Nephron progenitor cell (in vitro differentiated cells): ENCODE data around the gene AICDA.

ENCODE experiments used
- DNase-seq: peaks from one replicate; pipeline ENCODE4 v3.0.0; 2021
- H3K27ac Mint-ChIP-seq: 2 replicates; pipeline ENCODE4 v1.8.0; 2021; ENCODE audit warnings: mild to moderate bottlenecking, moderate library complexity, mixed read lengths
- H3K27me3 Mint-ChIP-seq: 2 replicates; pipeline ENCODE4 v1.8.0; 2021; ENCODE audit warnings: mild to moderate bottlenecking, low read depth, mixed read lengths; ENCODE audit not compliant: poor library complexity
- H3K36me3 Mint-ChIP-seq: 2 replicates; pipeline ENCODE4 v1.8.0; 2021; ENCODE audit warnings: low read depth, mixed read lengths
- H3K4me1 Mint-ChIP-seq: 2 replicates; pipeline ENCODE4 v1.8.0; 2021; ENCODE audit warnings: mixed read lengths
- H3K4me3 Mint-ChIP-seq: 2 replicates; pipeline ENCODE4 v1.8.0; 2021; ENCODE audit warnings: mild to moderate bottlenecking, moderate library complexity, mixed read lengths
- H3K9me3 Mint-ChIP-seq: 2 replicates; pipeline ENCODE4 v1.8.0; 2021; ENCODE audit warnings: mild to moderate bottlenecking, moderate library complexity, mixed read lengths
- CTCF ChIP-seq: fragments of 200-600 bp; sonication (generic); IDR thresholded peaks from 2 replicates; pipeline ENCODE4 v1.5.0; 2021; ENCODE audit warnings: antibody characterized with exemption

AICDA gene

GRCh38 chr12:8603856-8604255 is 8.8 kb downstream of the AICDA start:
- DNase-seq: no peak
- no peaks in the 10 kb centered on the region for H3K36me3 Mint-ChIP-seq

GRCh38 chr12:8603286-8603685 is 9.4 kb downstream of the AICDA start:
- Mint-ChIP-seq H3K27ac (no peak overlapping the region), H3K27me3 (no peaks in the 10 kb centered on the region), H3K4me1 (peaks cover 21% of the 10 kb centered on the region), H3K4me3 (no peak overlapping the region), H3K9me3 (no peaks in the 10 kb centered on the region), H3K36me3 (no peaks in the 10 kb centered on the region)
- no peak for TF ChIP-seq CTCF
- no peak for DNase-seq

More at GRCh38 chr12:8603856-8604255, 8.8 kb downstream of the AICDA start:
- H3K27me3 Mint-ChIP-seq: no peaks in the 10 kb centered on the region
- H3K4me3 Mint-ChIP-seq: no peak overlapping the region
- peaks cover 20% of the 10 kb centered on the region for H3K4me1 Mint-ChIP-seq
- no peaks in the 10 kb centered on the region for H3K9me3 Mint-ChIP-seq
- H3K27ac Mint-ChIP-seq: peak overlapping the region; percentile 53
- TF ChIP-seq CTCF: peak; percentile 31

- Mint-ChIP-seq H3K36me3 (no peaks in the 10 kb centered on the region), H3K9me3 (no peaks in the 10 kb centered on the region), H3K4me3 (no peak overlapping the region), H3K27me3 (no peaks in the 10 kb centered on the region), H3K4me1 (peaks cover 24% of the 10 kb centered on the region), H3K27ac (no peak overlapping the region)
- DNase-seq: no peak
- TF ChIP-seq CTCF: no peak
These were observed 16.1 kb downstream of the AICDA start for GRCh38 chr12:8596561-8596960.

- no peak for TF ChIP-seq CTCF
- no peaks in the 10 kb centered on the region for H3K9me3 Mint-ChIP-seq
- H3K4me3 Mint-ChIP-seq: no peak overlapping the region
- H3K27ac Mint-ChIP-seq: no peak overlapping the region
- no peaks in the 10 kb centered on the region for H3K36me3 Mint-ChIP-seq
- no peak for DNase-seq
- peaks cover 23% of the 10 kb centered on the region for H3K4me1 Mint-ChIP-seq
- peaks cover 3% of the 10 kb centered on the region for H3K27me3 Mint-ChIP-seq
These were observed 18.6 kb downstream of the AICDA start for GRCh38 chr12:8594072-8594471.

GRCh38 chr12:8593246-8593645 is 19.4 kb downstream of the AICDA start:
- H3K36me3 Mint-ChIP-seq: no peaks in the 10 kb centered on the region
- no peak for TF ChIP-seq CTCF
- H3K9me3 Mint-ChIP-seq: no peaks in the 10 kb centered on the region
- peaks cover 18% of the 10 kb centered on the region for H3K4me1 Mint-ChIP-seq
- DNase-seq: no peak
- no peak overlapping the region for H3K27ac Mint-ChIP-seq
- H3K27me3 Mint-ChIP-seq: peaks cover 3% of the 10 kb centered on the region
- H3K4me3 Mint-ChIP-seq: no peak overlapping the region

GRCh38 chr12:8590842-8591545 is 21.7 kb downstream of the AICDA start:
- DNase-seq: no peak
- H3K27me3 Mint-ChIP-seq: peaks cover 3% of the 10 kb centered on the region
- peak overlapping the region; percentile 1 for H3K27ac Mint-ChIP-seq
- no peaks in the 10 kb centered on the region for H3K4me1 Mint-ChIP-seq
- no peaks in the 10 kb centered on the region for H3K36me3 Mint-ChIP-seq
- no peak overlapping the region for H3K4me3 Mint-ChIP-seq
- no peak for TF ChIP-seq CTCF
- no peaks in the 10 kb centered on the region for H3K9me3 Mint-ChIP-seq
